ENCODE measurements around the gene CPNE7. TPM values are rescaled to one million over a fixed set of nuclear protein-coding genes. Genes with fewer than 3 reads are reported as not detected.

CPNE7 gene
- total and polyA plus RNA-seq, 2 donors (not counting 1 experiment from before 2014, with no cell fraction given), result 0.51 to 0.76 TPM

DNA sequence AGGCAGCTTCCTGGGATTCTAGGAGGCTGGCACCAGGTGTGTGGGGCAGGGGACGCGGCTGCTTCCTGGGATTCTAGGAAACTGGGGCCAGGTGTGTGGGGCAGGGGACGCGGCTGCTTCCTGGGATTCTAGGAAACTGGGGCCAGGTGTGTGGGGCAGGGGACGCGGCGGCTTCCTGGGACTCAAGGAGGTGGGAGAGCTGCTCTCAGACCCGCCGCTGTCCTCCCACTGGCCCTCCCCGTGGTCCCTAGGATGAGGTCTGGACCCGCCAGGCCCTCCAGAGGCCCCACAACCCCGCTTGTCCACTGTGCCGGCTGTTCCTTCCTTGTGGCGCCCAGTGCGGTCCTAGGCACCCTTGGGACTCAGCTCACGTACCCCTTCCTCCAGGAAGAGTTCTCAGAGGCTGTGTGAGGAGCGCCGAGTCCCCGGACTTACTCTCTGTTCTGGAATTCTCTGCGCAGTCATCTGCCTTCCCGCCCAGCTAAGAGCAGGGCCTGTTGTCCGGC is 38.4 kb downstream of the CPNE7 start:
- no peak overlapping the region for H3K4me2 ChIP-seq (replicated peaks; ENCODE audit: low read depth, low read length, poor library complexity, severe bottlenecking)
- H3K27ac ChIP-seq (ENCODE audit: low read length in 2 of 2), result no peak overlapping the region
- 95% methylated on average over 22 of the region's 22 CpGs for WGBS (ENCODE audit: insufficient coverage)
- DNase-seq (no peak), ATAC-seq (ENCODE audit: low read depth) (no peak)
- TF ChIP-seq EZH2 (IDR thresholded peaks at IDR 0.05; ENCODE audit: borderline replicate concordance, insufficient read depth, low read depth, low read length, poor library complexity, severe bottlenecking), result no peak
- TF ChIP-seq, protein P1, sequence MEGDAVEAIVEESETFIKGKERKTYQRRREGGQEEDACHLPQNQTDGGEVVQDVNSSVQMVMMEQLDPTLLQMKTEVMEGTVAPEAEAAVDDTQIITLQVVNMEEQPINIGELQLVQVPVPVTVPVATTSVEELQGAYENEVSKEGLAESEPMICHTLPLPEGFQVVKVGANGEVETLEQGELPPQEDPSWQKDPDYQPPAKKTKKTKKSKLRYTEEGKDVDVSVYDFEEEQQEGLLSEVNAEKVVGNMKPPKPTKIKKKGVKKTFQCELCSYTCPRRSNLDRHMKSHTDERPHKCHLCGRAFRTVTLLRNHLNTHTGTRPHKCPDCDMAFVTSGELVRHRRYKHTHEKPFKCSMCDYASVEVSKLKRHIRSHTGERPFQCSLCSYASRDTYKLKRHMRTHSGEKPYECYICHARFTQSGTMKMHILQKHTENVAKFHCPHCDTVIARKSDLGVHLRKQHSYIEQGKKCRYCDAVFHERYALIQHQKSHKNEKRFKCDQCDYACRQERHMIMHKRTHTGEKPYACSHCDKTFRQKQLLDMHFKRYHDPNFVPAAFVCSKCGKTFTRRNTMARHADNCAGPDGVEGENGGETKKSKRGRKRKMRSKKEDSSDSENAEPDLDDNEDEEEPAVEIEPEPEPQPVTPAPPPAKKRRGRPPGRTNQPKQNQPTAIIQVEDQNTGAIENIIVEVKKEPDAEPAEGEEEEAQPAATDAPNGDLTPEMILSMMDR (IDR thresholded peaks at IDR 0.05), result no peak
- Mint-ChIP-seq H3K4me1 (peaks cover 9% of the 10 kb centered on the region), H3K27me3 (peaks cover 12% of the 10 kb centered on the region), H3K9me3 (ENCODE audit: insufficient read depth) (no peaks in the 10 kb centered on the region), H3K4me3 (no peak overlapping the region), H3K27ac (no peak overlapping the region)
- H4K20me1 ChIP-seq (ENCODE audit: control insufficient read depth, insufficient read depth, low read length, poor library complexity, severe bottlenecking), result no peaks in the 10 kb centered on the region
- no peaks in the 10 kb centered on the region for H3K36me3 ChIP-seq (replicated peaks in 1 of 2; ENCODE audit: control extremely low read depth in 1 of 2, control insufficient read depth in 1 of 2, extremely low read depth in 1 of 2, insufficient read depth in 2 of 2, low read length in 1 of 2)
- H3K27me3 ChIP-seq (replicated peaks in 1 of 4; ENCODE audit: control extremely low read depth in 1 of 4, control insufficient read depth in 3 of 4, insufficient read depth in 4 of 4, low read length in 3 of 4), result peaks cover 0 to 4% (median 0%) of the 10 kb centered on the region in 4 experiments
- CTCF ChIA-PET, result interaction anchor here (1.1 to 3.2 kb wide), 3 partner anchors 28 to 250 kb away, joined by 3 to 11 read pairs (median 6); no protein-coding TSS in a partner anchor
- H3K4me3 ChIP-seq (ENCODE audit: control extremely low read depth in 1 of 5, extremely low read depth in 1 of 5, insufficient read depth in 1 of 5, low read depth in 2 of 5, low read length in 4 of 5), result no peak overlapping the region
- peaks cover 0 to 12% (median 0%) of the 10 kb centered on the region in 3 donors for H3K9me3 ChIP-seq (ENCODE audit: control extremely low read depth in 1 of 3, control insufficient read depth in 2 of 3, insufficient read depth in 1 of 3, low read length in 2 of 3)
- no peak overlapping the region for H3K9ac ChIP-seq (ENCODE audit: low read length)
- peaks cover 0 to 8% of the 10 kb centered on the region in 2 donors for H3K4me1 ChIP-seq (ENCODE audit: control insufficient read depth in 2 of 2, insufficient read depth in 2 of 2, low read length in 2 of 2)
- POLR2A ChIA-PET, result no interaction called here
- H3K79me2 ChIP-seq (ENCODE audit: control insufficient read depth, insufficient read depth, low read length), result no peaks in the 10 kb centered on the region
- intact Hi-C loops (cut with micrococcal nuclease), result no loop called here
- no peak overlapping the region for H2AFZ ChIP-seq (ENCODE audit: insufficient read depth, low read depth, low read length, poor library complexity, severe bottlenecking)

DNA sequence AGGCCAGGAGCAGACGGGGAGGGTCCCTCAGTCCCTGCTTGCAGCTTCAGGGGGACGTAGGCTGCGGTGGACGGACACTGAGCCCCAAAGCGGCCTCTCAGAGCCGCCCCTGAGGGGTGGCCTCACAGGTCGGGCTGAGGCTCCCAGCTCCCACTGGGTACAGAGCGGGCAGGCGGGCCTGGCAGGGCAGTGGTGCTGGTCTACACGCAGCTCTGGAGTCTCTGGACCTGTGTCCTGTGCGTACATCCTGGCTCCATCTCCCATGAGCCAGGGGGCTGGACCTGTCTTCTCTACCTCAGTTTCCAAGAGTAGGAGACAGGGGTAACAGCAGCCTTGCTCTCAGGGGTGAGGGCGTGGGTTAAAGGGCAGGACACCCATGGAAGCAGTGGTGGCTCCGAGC is 39.6 kb downstream of the CPNE7 start:
- Histone ChIP-seq H3K36me3 (replicated peaks in 1 of 2; ENCODE audit: control extremely low read depth in 1 of 2, control insufficient read depth in 1 of 2, extremely low read depth in 1 of 2, insufficient read depth in 2 of 2, low read length in 1 of 2) (no peaks in the 10 kb centered on the region), H3K27me3 (replicated peaks in 1 of 4; ENCODE audit: control extremely low read depth in 1 of 4, control insufficient read depth in 3 of 4, insufficient read depth in 4 of 4, low read length in 3 of 4) (peaks cover 0 to 4% (median 0%) of the 10 kb centered on the region in 4 experiments)
- CTCF ChIA-PET, result interaction anchor here (1.1 to 3.2 kb wide), 7 partner anchors 14 to 295 kb away, joined by 3 to 11 read pairs (median 4); no protein-coding TSS in a partner anchor

More for the DNA sequence above, 39.6 kb downstream of the CPNE7 start:
- H2AFZ ChIP-seq (ENCODE audit: insufficient read depth, low read depth, low read length, poor library complexity, severe bottlenecking), result no peak overlapping the region
- no peaks in the 10 kb centered on the region for H3K79me2 ChIP-seq (ENCODE audit: control insufficient read depth, insufficient read depth, low read length)
- POLR2A ChIA-PET, result no interaction called here
- Mint-ChIP-seq H3K27me3 (peaks cover 12% of the 10 kb centered on the region), H3K27ac (no peak overlapping the region), H3K9me3 (ENCODE audit: insufficient read depth) (no peaks in the 10 kb centered on the region), H3K4me1 (peaks cover 9% of the 10 kb centered on the region), H3K4me3 (no peak overlapping the region)
- DNase-seq (no peak), ATAC-seq (ENCODE audit: low read depth) (no peak)
- no peak overlapping the region for H3K4me3 ChIP-seq (ENCODE audit: control extremely low read depth in 1 of 5, extremely low read depth in 1 of 5, insufficient read depth in 1 of 5, low read depth in 2 of 5, low read length in 4 of 5)
- no peak overlapping the region for H3K9ac ChIP-seq (ENCODE audit: low read length)
- peaks cover 0 to 12% (median 0%) of the 10 kb centered on the region in 3 donors for H3K9me3 ChIP-seq (ENCODE audit: control extremely low read depth in 1 of 3, control insufficient read depth in 2 of 3, insufficient read depth in 1 of 3, low read length in 2 of 3)
- TF ChIP-seq EZH2 (IDR thresholded peaks at IDR 0.05; ENCODE audit: borderline replicate concordance, insufficient read depth, low read depth, low read length, poor library complexity, severe bottlenecking), result no peak
- TF ChIP-seq, protein P1 (IDR thresholded peaks at IDR 0.05), result no peak
- H3K4me1 ChIP-seq (ENCODE audit: control insufficient read depth in 2 of 2, insufficient read depth in 2 of 2, low read length in 2 of 2), result peaks cover 0 to 8% of the 10 kb centered on the region in 2 donors
- no peaks in the 10 kb centered on the region for H4K20me1 ChIP-seq (ENCODE audit: control insufficient read depth, insufficient read depth, low read length, poor library complexity, severe bottlenecking)
- no peak overlapping the region for H3K27ac ChIP-seq (ENCODE audit: low read length in 2 of 2)
- intact Hi-C loops (cut with micrococcal nuclease), result no loop called here
- 90% methylated on average over 13 of the region's 13 CpGs for WGBS (ENCODE audit: insufficient coverage)
- H3K4me2 ChIP-seq (replicated peaks; ENCODE audit: low read depth, low read length, poor library complexity, severe bottlenecking), result no peak overlapping the region

Measured in B cell (primary cell).